H9 (cell line): ENCODE results near the gene METTL21A. TPM values are rescaled to one million over a fixed set of nuclear protein-coding genes. Genes with fewer than 3 reads are reported as not detected.

Source experiments
- DNase-seq: peaks from one replicate; pipeline ENCODE4 v3.0.0-alpha.2; 2017
- H2AFZ ChIP-seq: one replicate; pipeline ENCODE4 v1.6.1; 2013; ENCODE audit warnings: mild to moderate bottlenecking, low read length, control low read depth, moderate library complexity
- H2AK5ac ChIP-seq: 2 replicates; pipeline ENCODE4 v1.6.1; 2013; ENCODE audit warnings: low read length, control low read depth, mixed read lengths; ENCODE audit not compliant: insufficient read length
- H2BK120ac ChIP-seq: one replicate; pipeline ENCODE4 v1.6.1; 2013; ENCODE audit warnings: low read depth, mild to moderate bottlenecking, low read length, control low read depth, inconsistent platforms; ENCODE audit not compliant: poor library complexity, severe bottlenecking
- H2BK12ac ChIP-seq: 2 replicates; pipeline ENCODE4 v1.6.1; 2013; ENCODE audit warnings: low read length, control low read depth, mixed read lengths, low read depth; ENCODE audit not compliant: insufficient read length
- H2BK15ac ChIP-seq: 2 replicates; pipeline ENCODE4 v1.6.1; 2013; ENCODE audit warnings: low read depth, low read length, control low read depth
- H2BK20ac ChIP-seq: one replicate; pipeline ENCODE4 v1.6.1; 2013; ENCODE audit warnings: low read depth, mild to moderate bottlenecking, low read length, control low read depth, inconsistent platforms; ENCODE audit not compliant: poor library complexity, severe bottlenecking
- H2BK5ac ChIP-seq: 2 replicates; pipeline ENCODE4 v1.6.1; 2013; ENCODE audit warnings: low read length, control low read depth, mixed read lengths; ENCODE audit not compliant: insufficient read length
- H3K14ac ChIP-seq: 2 replicates; pipeline ENCODE4 v1.6.1; 2013; ENCODE audit warnings: low read length, control low read depth; ENCODE audit not compliant: insufficient read depth
- H3K18ac ChIP-seq: 2 replicates; pipeline ENCODE4 v1.6.1; 2013; ENCODE audit warnings: low read depth, mild to moderate bottlenecking, mixed read lengths, low read length, control low read depth; ENCODE audit not compliant: insufficient read length
- H3K23ac ChIP-seq: 2 replicates; pipeline ENCODE4 v1.6.1; 2013; ENCODE audit warnings: low read length, control low read depth, mixed read lengths, low read depth; ENCODE audit not compliant: insufficient read length
- H3K23me2 ChIP-seq: 2 replicates; pipeline ENCODE4 v1.6.1; 2013; ENCODE audit warnings: low read depth, mild to moderate bottlenecking, mixed read lengths, low read length, control low read depth; ENCODE audit not compliant: insufficient read length, poor library complexity, severe bottlenecking
- H3K27ac ChIP-seq: 2 replicates; pipeline ENCODE4 v1.5.1; 2013; ENCODE audit warnings: low read length, control low read depth, mixed read lengths, low read depth; ENCODE audit not compliant: insufficient read length
- H3K27me3 ChIP-seq: 2 replicates; pipeline ENCODE4 v1.6.1; 2013; ENCODE audit warnings: low read length, control low read depth, inconsistent platforms; ENCODE audit not compliant: insufficient read depth
- H3K4ac ChIP-seq: 2 replicates; pipeline ENCODE4 v1.6.1; 2013; ENCODE audit warnings: low read depth, mild to moderate bottlenecking, control low read depth, inconsistent platforms, low read length, moderate library complexity
- H3K4me1 ChIP-seq: 2 replicates; pipeline ENCODE4 v1.6.1; 2013; ENCODE audit warnings: low read length, control low read depth, inconsistent platforms; ENCODE audit not compliant: insufficient read depth
- H3K4me2 ChIP-seq: 2 replicates; pipeline ENCODE4 v1.6.1; 2013; ENCODE audit warnings: low read length, control low read depth, mixed read lengths; ENCODE audit not compliant: insufficient read length, insufficient read depth
- H3K56ac ChIP-seq: 2 replicates; pipeline ENCODE4 v1.6.1; 2013; ENCODE audit warnings: low read depth, mild to moderate bottlenecking, mixed read lengths, low read length, control low read depth; ENCODE audit not compliant: insufficient read length
- H3K79me1 ChIP-seq: 2 replicates; pipeline ENCODE4 v1.6.1; 2013; ENCODE audit warnings: low read depth, mild to moderate bottlenecking, moderate library complexity, low read length, control low read depth, inconsistent platforms; ENCODE audit not compliant: insufficient read depth, poor library complexity, severe bottlenecking
- H3K79me2 ChIP-seq: 2 replicates; pipeline ENCODE4 v1.6.1; 2013; ENCODE audit warnings: low read length, control low read depth, inconsistent platforms; ENCODE audit not compliant: insufficient read depth
- H3K9ac ChIP-seq: 2 replicates; pipeline ENCODE4 v1.6.1; 2013; ENCODE audit warnings: low read length, control low read depth, mixed read lengths; ENCODE audit not compliant: insufficient read length; ENCODE audit errors: extremely low read depth
- H3K9me3 ChIP-seq: one replicate; pipeline ENCODE4 v1.6.1; 2013; ENCODE audit warnings: low read depth, low read length, inconsistent platforms; ENCODE audit not compliant: control insufficient read depth
- H3T11ph ChIP-seq: one replicate; pipeline ENCODE4 v1.6.1; 2013; ENCODE audit warnings: mild to moderate bottlenecking, low read length, control low read depth, inconsistent platforms
- H4K20me1 ChIP-seq: one replicate; pipeline ENCODE4 v1.6.1; 2013; ENCODE audit not compliant: control insufficient read depth, insufficient read length, insufficient read depth
- H4K5ac ChIP-seq: 2 replicates; pipeline ENCODE4 v1.6.1; 2013; ENCODE audit warnings: low read depth, mild to moderate bottlenecking, mixed read lengths, low read length, control low read depth; ENCODE audit not compliant: insufficient read length
- H4K8ac ChIP-seq: replicated peaks from 2 replicates; pipeline ENCODE4 v1.6.1; 2013; ENCODE audit warnings: low read length, control low read depth, mixed read lengths, low read depth; ENCODE audit not compliant: insufficient read length
- H4K91ac ChIP-seq: 2 replicates; pipeline ENCODE4 v1.6.1; 2013; ENCODE audit warnings: low read depth, mild to moderate bottlenecking, moderate library complexity, mixed read lengths, low read length, control low read depth; ENCODE audit not compliant: insufficient read length
- H3K27ac Mint-ChIP-seq, 3 experiments: 2 replicates in 2 of 3; 3 replicates in 1 of 3; pipeline ENCODE4 v1.8.0; 2020 to 2021; ENCODE audit warnings: mixed read lengths in 3 of 3, mild to moderate bottlenecking in 1 of 3, moderate library complexity in 1 of 3
- H3K27me3 Mint-ChIP-seq: 2 replicates; pipeline ENCODE4 v1.8.0; 2021; ENCODE audit warnings: low read depth, mild to moderate bottlenecking, moderate library complexity, mixed read lengths
- H3K36me3 Mint-ChIP-seq, 3 experiments: 2 replicates in 2 of 3; 3 replicates in 1 of 3; pipeline ENCODE4 v1.8.0; 2020 to 2021; ENCODE audit warnings: low read depth in 3 of 3, mixed read lengths in 3 of 3; ENCODE audit not compliant: insufficient read depth in 1 of 3
- H3K4me1 Mint-ChIP-seq, 2 experiments: 2 replicates each; pipeline ENCODE4 v1.8.0; 2020; ENCODE audit warnings: mixed read lengths in 2 of 2
- H3K4me3 Mint-ChIP-seq, 2 experiments: 2 replicates in 1 of 2; 3 replicates in 1 of 2; pipeline ENCODE4 v1.8.0; 2020 to 2021; ENCODE audit warnings: mild to moderate bottlenecking in 2 of 2, mixed read lengths in 2 of 2, moderate library complexity in 1 of 2
- H3K9me3 Mint-ChIP-seq, 2 experiments: 2 replicates in 1 of 2; 3 replicates in 1 of 2; pipeline ENCODE4 v1.8.0; 2020; ENCODE audit warnings: mild to moderate bottlenecking in 2 of 2, mixed read lengths in 2 of 2, moderate library complexity in 1 of 2
- WGBS: extraction: QIAGEN DNeasy Blood & Tissue Kit; methylation state at CpG from one replicate; pipeline ENCODE4 v1.1.7; 2013; ENCODE audit warnings: missing lambda C conversion rate, low lambda C conversion rate, mixed read lengths; ENCODE audit not compliant: insufficient read length; ENCODE audit errors: extremely low coverage; 5-methylcytosine and 5-hydroxymethylcytosine counted together
- total RNA-seq: library from RNA; stranded (reverse); gene quantifications from 2 replicates; pipeline ENCODE4 v1.2.1, GENCODE V29; 2021
- TF ChIP-seq, protein P1 (sequence below): fragments of 200-600 bp; sonication (generic); conservative IDR thresholded peaks from 3 replicates; pipeline ENCODE4 v1.8.0; 2021; ENCODE audit warnings: antibody characterized with exemption, mild to moderate bottlenecking

The METTL21A gene
- total RNA-seq, 1 experiment from 2014 or later: 65.9 TPM

DNA sequence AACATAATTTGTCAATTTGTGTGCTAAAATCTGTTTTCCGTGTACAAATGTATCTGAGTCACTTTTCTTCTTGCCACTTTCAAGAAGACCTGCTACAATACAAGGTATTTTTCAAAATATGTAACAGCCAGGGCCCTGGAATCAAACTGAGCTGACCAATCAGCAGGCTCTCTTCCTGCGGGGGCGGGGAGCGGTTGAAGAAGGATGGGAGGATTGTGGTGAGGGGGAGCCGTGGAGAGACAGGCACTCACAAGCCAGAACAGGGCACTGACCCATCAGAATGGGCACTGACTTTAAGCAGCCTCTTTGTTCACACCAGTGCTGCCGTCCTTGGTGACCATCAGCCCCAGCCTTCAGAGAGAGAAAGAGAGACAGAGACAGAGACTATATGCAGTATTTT lies 45.7 kb upstream of the METTL21A start:
- no peaks in the 10 kb centered on the region for H3K27me3 Mint-ChIP-seq

More for the DNA sequence above, 45.7 kb upstream of the METTL21A start:
- peak; percentile 61 for DNase-seq
- Histone ChIP-seq H2BK120ac (no peak overlapping the region), H2BK5ac (no peak overlapping the region), H3K4ac (no peak overlapping the region), H3K4me1 (peaks cover 6% of the 10 kb centered on the region; the same call in 1 of the 2 replicates), H2BK20ac (no peak overlapping the region), H3K18ac (no peak overlapping the region), H4K5ac (no peak overlapping the region), H3K23me2 (no peaks in the 10 kb centered on the region), H3K27ac (no peak overlapping the region), H4K8ac (no peak overlapping the region), H3K27me3 (no peaks in the 10 kb centered on the region), H3K79me1 (no peaks in the 10 kb centered on the region), H4K91ac (no peak overlapping the region), H3K14ac (no peak overlapping the region), H2BK15ac (no peak overlapping the region), H2AFZ (no peak overlapping the region), H3K4me2 (no peak overlapping the region), H3K9me3 (no peaks in the 10 kb centered on the region), H4K20me1 (no peaks in the 10 kb centered on the region), H3K79me2 (no peaks in the 10 kb centered on the region), H2AK5ac (no peak overlapping the region), H3T11ph (no peak overlapping the region), H3K23ac (no peak overlapping the region), H2BK12ac (no peak overlapping the region), H3K9ac (no peak overlapping the region), H3K56ac (no peak overlapping the region)
- H3K4me3 Mint-ChIP-seq: peak overlapping the region in 1 of 2 experiments; percentile 61; a peak in 1 of 5 replicates
- H3K36me3 Mint-ChIP-seq: no peaks in the 10 kb centered on the region
- WGBS: no CpG with 5 or more reads among the region's 6 CpGs
- peaks cover 22 to 30% of the 10 kb centered on the region in 2 experiments for H3K4me1 Mint-ChIP-seq
- peak overlapping the region in 2 of 3 experiments; percentile 69 to 95; a peak in 4 of 7 replicates for H3K27ac Mint-ChIP-seq
- no peaks in the 10 kb centered on the region for H3K9me3 Mint-ChIP-seq
- TF ChIP-seq, protein P1, sequence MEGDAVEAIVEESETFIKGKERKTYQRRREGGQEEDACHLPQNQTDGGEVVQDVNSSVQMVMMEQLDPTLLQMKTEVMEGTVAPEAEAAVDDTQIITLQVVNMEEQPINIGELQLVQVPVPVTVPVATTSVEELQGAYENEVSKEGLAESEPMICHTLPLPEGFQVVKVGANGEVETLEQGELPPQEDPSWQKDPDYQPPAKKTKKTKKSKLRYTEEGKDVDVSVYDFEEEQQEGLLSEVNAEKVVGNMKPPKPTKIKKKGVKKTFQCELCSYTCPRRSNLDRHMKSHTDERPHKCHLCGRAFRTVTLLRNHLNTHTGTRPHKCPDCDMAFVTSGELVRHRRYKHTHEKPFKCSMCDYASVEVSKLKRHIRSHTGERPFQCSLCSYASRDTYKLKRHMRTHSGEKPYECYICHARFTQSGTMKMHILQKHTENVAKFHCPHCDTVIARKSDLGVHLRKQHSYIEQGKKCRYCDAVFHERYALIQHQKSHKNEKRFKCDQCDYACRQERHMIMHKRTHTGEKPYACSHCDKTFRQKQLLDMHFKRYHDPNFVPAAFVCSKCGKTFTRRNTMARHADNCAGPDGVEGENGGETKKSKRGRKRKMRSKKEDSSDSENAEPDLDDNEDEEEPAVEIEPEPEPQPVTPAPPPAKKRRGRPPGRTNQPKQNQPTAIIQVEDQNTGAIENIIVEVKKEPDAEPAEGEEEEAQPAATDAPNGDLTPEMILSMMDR: no peak
